ENCODE measurements around the gene IFI27L1.

Gene IFI27L1

GRCh38 chr14:94138251-94138650 is 57.1 kb downstream of the IFI27L1 start:
- DNase-seq = no peak

GRCh38 chr14:94139006-94139405 is 57.9 kb downstream of the IFI27L1 start:
- no peak for DNase-seq

GRCh38 chr14:94139421-94139820 is 58.3 kb downstream of the IFI27L1 start:
- no peak for DNase-seq

- no peak for DNase-seq
Measured at GRCh38 chr14:94142247-94142646, 61.1 kb downstream of the IFI27L1 start.

- DNase-seq = no peak
Measured at GRCh38 chr14:94142836-94143235, 61.7 kb downstream of the IFI27L1 start.

GRCh38 chr14:94143239-94143638 is 62.1 kb downstream of the IFI27L1 start:
- no peak for DNase-seq

- DNase-seq = no peak
Measured at GRCh38 chr14:94143711-94144110, 62.6 kb downstream of the IFI27L1 start.

- DNase-seq = no peak
Measured at GRCh38 chr14:94144765-94145164, 63.7 kb downstream of the IFI27L1 start.

- DNase-seq = no peak
Measured at GRCh38 chr14:94145902-94146527, 64.9 kb downstream of the IFI27L1 start.
